Cardiac muscle cell (in vitro differentiated cells and primary cell): ENCODE data around the gene TKTL1. TPM values are rescaled to one million over a fixed set of nuclear protein-coding genes. Genes with fewer than 3 reads are reported as not detected.

Experiments
- DNase-seq, 2 donors: peaks; one replicate each; pipeline versions ENCODE4 v3.0.0 to v3.0.0-alpha.2; 2010 to 2017; ENCODE audit warnings: low read depth in 1 of 2, low spot score in 1 of 2
- H3K27ac ChIP-seq: fragments of 200-600 bp; sonication (generic); 2 replicates; pipeline ENCODE4 v1.5.1; 2016
- H3K27me3 ChIP-seq: fragments of 200-600 bp; sonication (generic); 2 replicates; pipeline ENCODE4 v1.6.0; 2016; ENCODE audit warnings: control low read depth
- H3K36me3 ChIP-seq: fragments of 200-600 bp; sonication (generic); 2 replicates; pipeline ENCODE4 v1.5.1; 2016; ENCODE audit warnings: control low read depth
- H3K4me1 ChIP-seq: fragments of 200-600 bp; sonication (generic); 2 replicates; pipeline ENCODE4 v1.8.1; 2017; ENCODE audit warnings: low read depth, mild to moderate bottlenecking, mixed run types
- H3K4me3 ChIP-seq: fragments of 200-600 bp; sonication (generic); 2 replicates; pipeline ENCODE4 v1.5.1; 2016; ENCODE audit warnings: mild to moderate bottlenecking
- H3K9me3 ChIP-seq: fragments of 200-600 bp; sonication (generic); 2 replicates; pipeline ENCODE4 v1.5.1; 2017; ENCODE audit warnings: low read depth, mild to moderate bottlenecking, control low read depth
- polyA plus RNA-seq: library from polyadenylated mRNA; unstranded; fragments of >200 nt; fragmentation: Nextera tagmentation; extraction: Ambion mirVana; gene quantifications from 2 replicates; pipeline ENCODE4 v1.2.1, GENCODE V29; 2016
- total RNA-seq: library from RNA; depleted of rRNA; stranded (reverse); fragments of >200 nt; gene quantifications from 2 replicates; pipeline ENCODE4 v1.2.3, GENCODE V29; 2016
- TF ChIP-seq, protein P1 (sequence below): IDR thresholded peaks from 2 replicates; pipeline ENCODE4 v1.5.1; 2012; ENCODE audit warnings: low read depth, mild to moderate bottlenecking, low read length

Gene TKTL1
- total and polyA plus RNA-seq, 2 experiments from 2014 or later = not detected

DNA sequence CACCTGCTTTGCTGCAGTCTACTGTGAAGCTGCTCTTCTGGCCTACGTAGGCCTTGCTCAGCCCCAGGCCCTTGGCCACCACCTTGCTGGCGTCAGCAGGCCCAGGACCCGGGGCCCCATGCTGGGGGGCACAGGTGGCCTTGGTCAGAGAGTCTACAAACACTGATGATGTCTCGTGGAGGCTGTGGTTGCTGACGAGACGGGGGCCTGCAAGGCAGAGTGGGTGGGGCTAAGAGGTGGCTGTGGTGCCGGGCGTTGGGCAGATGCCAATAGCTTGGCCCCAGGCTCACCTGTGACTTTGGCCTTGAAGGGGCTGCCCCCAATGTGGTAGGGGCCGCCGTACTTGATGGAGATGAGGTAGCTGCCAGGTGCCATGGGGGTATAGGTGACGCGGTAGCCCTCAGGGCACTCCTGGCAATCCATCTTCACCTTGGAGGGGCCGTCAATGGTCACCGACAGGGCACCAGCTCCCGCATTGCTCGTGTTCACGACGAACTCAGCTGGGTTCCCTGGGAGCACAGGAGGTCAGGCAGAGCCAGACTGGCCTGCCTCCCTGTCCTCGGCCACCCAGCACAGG lies 53.9 kb downstream of the TKTL1 start:
- Histone ChIP-seq H3K27me3 (no peaks in the 10 kb centered on the region), H3K4me3 (no peak overlapping the region), H3K27ac (peak overlapping the region; percentile 51), H3K9me3 (no peaks in the 10 kb centered on the region), H3K4me1 (no peaks in the 10 kb centered on the region), H3K36me3 (peaks cover 26% of the 10 kb centered on the region)
- TF ChIP-seq, protein P1, sequence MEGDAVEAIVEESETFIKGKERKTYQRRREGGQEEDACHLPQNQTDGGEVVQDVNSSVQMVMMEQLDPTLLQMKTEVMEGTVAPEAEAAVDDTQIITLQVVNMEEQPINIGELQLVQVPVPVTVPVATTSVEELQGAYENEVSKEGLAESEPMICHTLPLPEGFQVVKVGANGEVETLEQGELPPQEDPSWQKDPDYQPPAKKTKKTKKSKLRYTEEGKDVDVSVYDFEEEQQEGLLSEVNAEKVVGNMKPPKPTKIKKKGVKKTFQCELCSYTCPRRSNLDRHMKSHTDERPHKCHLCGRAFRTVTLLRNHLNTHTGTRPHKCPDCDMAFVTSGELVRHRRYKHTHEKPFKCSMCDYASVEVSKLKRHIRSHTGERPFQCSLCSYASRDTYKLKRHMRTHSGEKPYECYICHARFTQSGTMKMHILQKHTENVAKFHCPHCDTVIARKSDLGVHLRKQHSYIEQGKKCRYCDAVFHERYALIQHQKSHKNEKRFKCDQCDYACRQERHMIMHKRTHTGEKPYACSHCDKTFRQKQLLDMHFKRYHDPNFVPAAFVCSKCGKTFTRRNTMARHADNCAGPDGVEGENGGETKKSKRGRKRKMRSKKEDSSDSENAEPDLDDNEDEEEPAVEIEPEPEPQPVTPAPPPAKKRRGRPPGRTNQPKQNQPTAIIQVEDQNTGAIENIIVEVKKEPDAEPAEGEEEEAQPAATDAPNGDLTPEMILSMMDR = no peak
- peak; percentile 0 to 9 for DNase-seq

GRCh38 chrX:154349979-154350378 lies 54.4 kb downstream of the TKTL1 start:
- Histone ChIP-seq H3K27me3 (no peaks in the 10 kb centered on the region), H3K4me3 (no peak overlapping the region), H3K36me3 (peaks cover 29% of the 10 kb centered on the region), H3K4me1 (no peaks in the 10 kb centered on the region), H3K27ac (no peak overlapping the region), H3K9me3 (no peaks in the 10 kb centered on the region)
- TF ChIP-seq, protein P1 = no peak
- peak; percentile 0 to 3 for DNase-seq

DNA sequence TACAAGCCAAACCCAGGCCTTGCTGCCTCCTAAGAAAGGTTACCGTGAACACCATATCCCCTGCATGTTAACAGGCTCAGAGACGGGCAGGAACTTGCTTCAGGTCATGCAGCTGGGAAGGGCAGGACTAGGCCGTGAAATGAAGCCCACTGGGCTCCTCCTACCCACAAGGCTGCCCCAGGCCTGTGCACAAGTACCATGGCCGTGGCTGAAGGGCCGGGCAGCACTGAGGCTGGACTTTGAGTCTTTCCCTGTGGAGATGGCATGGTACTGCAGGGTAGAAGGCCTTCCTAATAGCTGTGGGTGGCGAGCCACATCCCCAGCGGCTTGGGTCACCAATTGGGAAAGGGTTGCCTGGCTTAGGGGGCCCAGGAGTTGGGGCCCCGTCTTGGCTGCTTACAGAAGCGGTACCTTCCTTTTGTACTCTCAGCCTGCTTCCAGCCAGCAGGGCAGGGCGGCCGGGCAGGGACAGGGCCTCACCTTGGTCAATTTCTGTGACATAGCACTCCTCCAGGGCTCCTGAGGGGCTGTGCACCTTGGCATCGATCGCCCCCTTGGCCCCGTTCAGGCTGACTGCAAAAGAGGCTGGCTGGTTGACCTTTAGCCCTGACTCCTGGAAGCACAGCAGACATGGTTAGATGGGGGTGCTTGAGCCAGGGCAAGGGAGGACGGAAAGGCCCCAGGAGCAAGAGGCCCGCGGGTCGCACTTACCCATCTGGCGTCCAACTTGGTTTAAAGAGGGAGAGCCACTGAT lies 55.0 kb downstream of the TKTL1 start:
- no peaks in the 10 kb centered on the region for H3K9me3 ChIP-seq
- H3K27ac ChIP-seq = peak overlapping the region; percentile 45
- H3K36me3 ChIP-seq = peaks cover 31% of the 10 kb centered on the region
- DNase-seq = peak; percentile 0 to 6
- TF ChIP-seq, protein P1 = no peak
- no peak overlapping the region for H3K4me3 ChIP-seq
- H3K27me3 ChIP-seq = no peaks in the 10 kb centered on the region
- H3K4me1 ChIP-seq = no peaks in the 10 kb centered on the region

DNA sequence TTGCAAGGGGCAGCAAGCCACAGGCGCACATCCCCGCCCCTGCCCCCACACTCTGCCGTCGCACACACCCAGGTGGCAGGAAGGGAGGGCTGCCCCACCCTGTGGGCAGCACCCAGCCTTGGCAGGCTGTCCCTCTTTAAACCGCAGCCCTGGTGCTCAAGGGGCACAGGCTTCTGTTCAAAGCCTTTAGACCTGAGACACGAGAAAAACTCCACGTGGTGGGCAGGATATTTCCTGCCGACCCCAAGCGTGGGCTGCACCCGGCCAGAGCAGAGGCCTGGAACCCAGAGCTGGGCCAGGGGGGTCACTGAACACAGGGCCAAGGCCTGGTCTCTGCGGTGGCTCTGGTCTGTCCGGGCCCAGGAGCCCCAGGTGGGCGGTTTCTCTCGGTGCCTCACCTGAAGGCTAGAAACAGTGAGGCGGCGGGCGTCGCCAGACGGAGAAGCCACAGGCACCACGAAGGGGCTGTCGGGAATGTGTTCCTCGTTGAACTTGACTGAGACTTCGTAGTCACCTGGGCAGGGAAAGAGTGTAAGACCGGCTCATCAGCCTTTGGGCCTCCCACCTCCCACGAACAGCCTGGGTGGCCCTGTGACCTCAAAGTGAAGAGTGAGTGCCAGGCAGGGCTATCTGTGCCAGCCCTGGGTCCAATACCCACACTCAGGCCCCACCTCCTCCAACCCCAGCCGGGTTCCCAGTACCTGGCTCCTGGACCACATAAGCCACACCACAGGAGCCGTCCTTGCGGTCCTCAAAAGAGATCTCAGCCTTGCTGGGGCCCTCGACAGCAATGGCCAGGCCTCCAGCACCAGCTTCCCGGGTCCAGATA lies 55.8 kb downstream of the TKTL1 start:
- TF ChIP-seq, protein P1 = no peak

GRCh38 chrX:154352012-154352401 lies 56.4 kb downstream of the TKTL1 start:
- TF ChIP-seq, protein P1 = no peak
- H3K4me1 ChIP-seq = no peaks in the 10 kb centered on the region
- DNase-seq = peak; percentile 0 to 1
- H3K27ac ChIP-seq = peak overlapping the region; percentile 45
- H3K4me3 ChIP-seq = no peak overlapping the region
- H3K27me3 ChIP-seq = no peaks in the 10 kb centered on the region
- no peaks in the 10 kb centered on the region for H3K9me3 ChIP-seq
- peaks cover 34% of the 10 kb centered on the region for H3K36me3 ChIP-seq

More for the DNA sequence above, 55.8 kb downstream of the TKTL1 start:
- peak in 1 of 2 donors; percentile 0 for DNase-seq
- peaks cover 31% of the 10 kb centered on the region for H3K36me3 ChIP-seq
- H3K27me3 ChIP-seq = no peaks in the 10 kb centered on the region
- H3K4me1 ChIP-seq = no peaks in the 10 kb centered on the region
- H3K27ac ChIP-seq = peak overlapping the region; percentile 45
- no peak overlapping the region for H3K4me3 ChIP-seq
- no peaks in the 10 kb centered on the region for H3K9me3 ChIP-seq
